ENCODE measurements around the gene LAG3. TPM values are rescaled to one million over a fixed set of nuclear protein-coding genes. Genes with fewer than 3 reads are reported as not detected.

Gene LAG3
- total RNA-seq, 1 experiment from 2014 or later: 4.1 TPM

- BruUV-seq (replicated peaks): TSS peak; percentile 87
- intact Hi-C loops (cut with micrococcal nuclease; ENCODE audit: unreplicated experiment): loop anchor here (1.0 to 5.0 kb wide), 4 partner anchors 14 to 184 kb away; partner anchors contain the start of gene PTMS
- peak within 1 kb of the TSS; percentile 100 for H3K4me3 ChIP-seq (ENCODE audit: low read depth, low read length, poor library complexity, severe bottlenecking)
- TF ChIP-seq CTCF (conservative IDR thresholded peaks at IDR 0.05; ENCODE audit: low read depth, low read length) (peak; percentile 98), EZH2 (IDR thresholded peaks at IDR 0.05; ENCODE audit: borderline replicate concordance, low read depth, low read length, poor library complexity, severe bottlenecking) (no peak)
- POLR2A ChIA-PET (ENCODE audit: low non-redundant PET): interaction anchor here (0.6 to 1.4 kb wide), 3 partner anchors 12 to 190 kb away, joined by 3 to 6 read pairs (median 3); partner anchors contain the start of genes C12orf57 and RNU7-1
- CTCF ChIA-PET: interaction anchor here (0.6 to 2.5 kb wide), 13 partner anchors 11 to 120 kb away, joined by 3 to 21 read pairs (median 6); partner anchors contain the start of genes GPR162, PTMS, SPSB2 and TPI1
- peaks cover 18% of the 10 kb centered on the region for H3K4me1 ChIP-seq (ENCODE audit: insufficient read depth, low read length, poor library complexity, severe bottlenecking)
- peak within 1 kb of the TSS; percentile 99 for H3K27ac ChIP-seq (ENCODE audit: low read depth, low read length, poor library complexity, severe bottlenecking)
- no peaks in the 10 kb centered on the region for H3K27me3 ChIP-seq (replicated peaks; ENCODE audit: insufficient read depth, low read depth, low read length, poor library complexity)
- DNase-seq (ENCODE audit: low spot score): peak; percentile 99
- peaks cover 40% of the 10 kb centered on the region for H3K36me3 ChIP-seq (ENCODE audit: insufficient read depth, low read length, poor library complexity, severe bottlenecking)
- no peaks in the 10 kb centered on the region for H3K9me3 ChIP-seq (ENCODE audit: low read depth, low read length, poor library complexity, severe bottlenecking)
Measured at GRCh38 chr12:6752921-6753771, 19.2 kb upstream of the LAG3 start, which contains the start of gene MLF2. TSS of gene MLF2 (minus strand) at chr12:6753141. CDS start at chr12:6752334, 807 bp downstream.

GRCh38 chr12:6753772-6754356 lies 18.5 kb upstream of the LAG3 start:
- H3K27me3 ChIP-seq (replicated peaks; ENCODE audit: insufficient read depth, low read depth, low read length, poor library complexity): no peaks in the 10 kb centered on the region
- H3K4me3 ChIP-seq (ENCODE audit: low read depth, low read length, poor library complexity, severe bottlenecking): peak overlapping the region; percentile 100
- TF ChIP-seq EZH2 (IDR thresholded peaks at IDR 0.05; ENCODE audit: borderline replicate concordance, low read depth, low read length, poor library complexity, severe bottlenecking) (no peak), CTCF (conservative IDR thresholded peaks at IDR 0.05; ENCODE audit: low read depth, low read length) (no peak)
- H3K4me1 ChIP-seq (ENCODE audit: insufficient read depth, low read length, poor library complexity, severe bottlenecking): peaks cover 18% of the 10 kb centered on the region
- H3K27ac ChIP-seq (ENCODE audit: low read depth, low read length, poor library complexity, severe bottlenecking): peak overlapping the region; percentile 99
- intact Hi-C loops (cut with micrococcal nuclease; ENCODE audit: unreplicated experiment): loop anchor here (1.0 to 5.0 kb wide), 4 partner anchors 13 to 183 kb away; partner anchors contain the start of gene PTMS
- peaks cover 33% of the 10 kb centered on the region for H3K36me3 ChIP-seq (ENCODE audit: insufficient read depth, low read length, poor library complexity, severe bottlenecking)
- ChIA-PET CTCF (interaction anchor here (0.6 to 2.5 kb wide), 11 partner anchors 10 to 119 kb away, joined by 3 to 21 read pairs (median 6); partner anchors contain the start of genes PTMS, SPSB2 and ZNF384), POLR2A (ENCODE audit: low non-redundant PET) (interaction anchor here (0.6 to 1.4 kb wide), 3 partner anchors 12 to 190 kb away, joined by 3 to 6 read pairs (median 3); partner anchors contain the start of genes C12orf57 and RNU7-1)
- DNase-seq (ENCODE audit: low spot score): no peak
- H3K9me3 ChIP-seq (ENCODE audit: low read depth, low read length, poor library complexity, severe bottlenecking): no peaks in the 10 kb centered on the region
- no TSS peak for BruUV-seq (replicated peaks)

GRCh38 chr12:6754411-6754810 lies 17.9 kb upstream of the LAG3 start:
- no peak for DNase-seq (ENCODE audit: low spot score)
- intact Hi-C loops (cut with micrococcal nuclease; ENCODE audit: unreplicated experiment): loop anchor here (5.0 kb wide), 1 partner anchor 183 kb away; no protein-coding TSS in a partner anchor
- Histone ChIP-seq H3K4me1 (ENCODE audit: insufficient read depth, low read length, poor library complexity, severe bottlenecking) (peaks cover 18% of the 10 kb centered on the region), H3K27ac (ENCODE audit: low read depth, low read length, poor library complexity, severe bottlenecking) (peak overlapping the region; percentile 99), H3K27me3 (replicated peaks; ENCODE audit: insufficient read depth, low read depth, low read length, poor library complexity) (no peaks in the 10 kb centered on the region), H3K4me3 (ENCODE audit: low read depth, low read length, poor library complexity, severe bottlenecking) (no peak overlapping the region), H3K9me3 (ENCODE audit: low read depth, low read length, poor library complexity, severe bottlenecking) (no peaks in the 10 kb centered on the region), H3K36me3 (ENCODE audit: insufficient read depth, low read length, poor library complexity, severe bottlenecking) (peaks cover 27% of the 10 kb centered on the region)
- CTCF ChIA-PET: interaction anchor here (0.6 to 1.5 kb wide), 6 partner anchors 18 to 118 kb away, joined by 6 to 8 read pairs (median 6); partner anchors contain the start of gene SPSB2
- POLR2A ChIA-PET (ENCODE audit: low non-redundant PET): interaction anchor here (1.1 kb wide), 1 partner anchor 189 kb away, joined by 3 read pairs; the partner anchor contains the start of genes C12orf57 and RNU7-1
- BruUV-seq (replicated peaks): no TSS peak
- TF ChIP-seq EZH2 (IDR thresholded peaks at IDR 0.05; ENCODE audit: borderline replicate concordance, low read depth, low read length, poor library complexity, severe bottlenecking) (no peak), CTCF (conservative IDR thresholded peaks at IDR 0.05; ENCODE audit: low read depth, low read length) (no peak)

Data from A673 (cell line).